Uterus (tissue), 2 donors: Measurements from ENCODE around the gene DNAJC18.

Experiments
- POLR2A ChIP-seq, 2 donors: fragments of 450-650 bp; IDR thresholded peaks; one replicate each; pipeline ENCODE4 v1.6.1; 2016; ENCODE audit warnings: antibody characterized with exemption in 2 of 2, mild to moderate bottlenecking in 1 of 2, moderate library complexity in 1 of 2
- TF ChIP-seq, protein P1 (sequence below), 4 experiments: fragments of 200-600 bp in 2 of 4; fragments of 450-650 bp in 2 of 4; sonication (generic) in 2 of 4; IDR thresholded peaks; one replicate each; pipeline ENCODE4 v1.5.1; 2016 to 2019; ENCODE audit warnings: antibody characterized with exemption in 4 of 4, mild to moderate bottlenecking in 2 of 4, moderate library complexity in 1 of 4

GRCh38 chr5:139406963-139407362, 32.4 kb downstream of the DNAJC18 start:
- TF ChIP-seq, protein P1, sequence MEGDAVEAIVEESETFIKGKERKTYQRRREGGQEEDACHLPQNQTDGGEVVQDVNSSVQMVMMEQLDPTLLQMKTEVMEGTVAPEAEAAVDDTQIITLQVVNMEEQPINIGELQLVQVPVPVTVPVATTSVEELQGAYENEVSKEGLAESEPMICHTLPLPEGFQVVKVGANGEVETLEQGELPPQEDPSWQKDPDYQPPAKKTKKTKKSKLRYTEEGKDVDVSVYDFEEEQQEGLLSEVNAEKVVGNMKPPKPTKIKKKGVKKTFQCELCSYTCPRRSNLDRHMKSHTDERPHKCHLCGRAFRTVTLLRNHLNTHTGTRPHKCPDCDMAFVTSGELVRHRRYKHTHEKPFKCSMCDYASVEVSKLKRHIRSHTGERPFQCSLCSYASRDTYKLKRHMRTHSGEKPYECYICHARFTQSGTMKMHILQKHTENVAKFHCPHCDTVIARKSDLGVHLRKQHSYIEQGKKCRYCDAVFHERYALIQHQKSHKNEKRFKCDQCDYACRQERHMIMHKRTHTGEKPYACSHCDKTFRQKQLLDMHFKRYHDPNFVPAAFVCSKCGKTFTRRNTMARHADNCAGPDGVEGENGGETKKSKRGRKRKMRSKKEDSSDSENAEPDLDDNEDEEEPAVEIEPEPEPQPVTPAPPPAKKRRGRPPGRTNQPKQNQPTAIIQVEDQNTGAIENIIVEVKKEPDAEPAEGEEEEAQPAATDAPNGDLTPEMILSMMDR (IDR thresholded peaks at IDR 0.05): no peak
- TF ChIP-seq POLR2A (IDR thresholded peaks at IDR 0.05): no peak
